ENCODE data around the gene SPINK13.

- TF ChIP-seq POLR2A (IDR thresholded peaks at IDR 0.05) (no peak), CTCF (IDR thresholded peaks at IDR 0.05 in 4 of 5, conservative IDR thresholded peaks at IDR 0.05 in 1 of 5) (no peak)
Observed at GRCh38 chr5:148314187-148314586, 45.6 kb downstream of the SPINK13 start.

Data from gastrocnemius medialis (tissue), 4 donors.